NCI-H146 treated with DMSO at 0.1 percent for 48 hours (cell line): ENCODE data around the gene CNTNAP2.
"Not testable (repeated sequence)": the region's sequence is repeated elsewhere in the genome, so short reads cannot be mapped to it uniquely, and the experiment has no call there.

Experiments
- DNase-seq: peaks from one replicate; lab custom pipeline; 2025; ENCODE audit not compliant: unreplicated experiment; lab: John Stamatoyannopoulos, UW

The CNTNAP2 gene

GRCh38 chr7:148042935-148043631 lies 1926.5 kb downstream of the CNTNAP2 start:
- peak; percentile 96 for DNase-seq

- peak; percentile 61 for DNase-seq
These were observed 1927.6 kb downstream of the CNTNAP2 start for GRCh38 chr7:148044173-148044572.

GRCh38 chr7:148045521-148045920 lies 1928.9 kb downstream of the CNTNAP2 start:
- DNase-seq: peak; percentile 94

DNA sequence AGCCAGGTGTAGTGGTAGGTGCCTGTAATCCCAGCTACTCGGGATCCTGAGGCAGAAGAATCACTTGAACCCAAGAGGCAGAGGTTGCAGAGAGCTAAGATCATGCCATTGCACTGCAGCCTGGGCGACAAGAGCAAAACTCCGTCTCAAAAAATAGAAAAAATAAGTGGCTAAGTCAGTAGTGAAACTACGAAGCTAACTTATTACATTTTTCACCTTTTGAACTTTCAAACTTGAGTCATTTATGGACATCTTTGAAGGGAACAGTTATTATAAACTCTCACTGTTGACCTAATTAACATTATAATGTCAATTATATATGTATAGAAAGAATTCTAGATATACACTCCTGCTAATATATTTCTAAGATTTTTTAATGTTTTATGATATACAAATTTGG lies 1932.5 kb downstream of the CNTNAP2 start:
- DNase-seq: no peak

DNA sequence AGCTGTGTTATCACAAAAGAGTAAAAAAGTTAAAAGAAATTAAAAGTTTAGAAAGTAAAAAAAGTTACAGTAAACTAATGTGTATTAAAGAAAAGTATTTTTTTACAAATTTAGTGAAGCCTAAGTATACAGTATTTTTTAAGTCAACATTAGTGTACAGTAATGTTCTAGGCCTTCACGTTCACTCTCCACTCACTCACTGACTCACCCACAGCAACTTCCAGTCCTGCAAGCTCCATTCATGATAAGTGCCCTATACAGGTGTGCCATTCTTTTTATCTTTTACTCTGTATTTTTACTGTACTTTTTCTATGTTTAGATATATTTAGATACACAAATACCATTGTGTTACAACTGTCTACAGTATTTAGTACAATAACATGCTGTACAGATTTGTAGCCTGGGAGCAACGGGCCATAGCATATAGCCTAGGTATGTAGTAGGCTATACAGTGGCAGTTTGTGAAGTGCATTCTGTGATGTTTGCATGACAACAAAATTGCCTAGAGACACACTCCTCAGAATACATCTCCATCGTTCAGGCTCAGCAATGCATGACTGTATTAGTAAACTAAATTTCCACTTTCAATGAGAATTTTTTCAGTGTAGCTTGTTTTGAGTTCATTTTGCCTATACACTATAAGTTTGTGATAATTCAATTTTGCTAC lies 1934.0 kb downstream of the CNTNAP2 start:
- no peak for DNase-seq

- no peak for DNase-seq
These were observed 1939.8 kb downstream of the CNTNAP2 start for GRCh38 chr7:148056406-148056805.

DNA sequence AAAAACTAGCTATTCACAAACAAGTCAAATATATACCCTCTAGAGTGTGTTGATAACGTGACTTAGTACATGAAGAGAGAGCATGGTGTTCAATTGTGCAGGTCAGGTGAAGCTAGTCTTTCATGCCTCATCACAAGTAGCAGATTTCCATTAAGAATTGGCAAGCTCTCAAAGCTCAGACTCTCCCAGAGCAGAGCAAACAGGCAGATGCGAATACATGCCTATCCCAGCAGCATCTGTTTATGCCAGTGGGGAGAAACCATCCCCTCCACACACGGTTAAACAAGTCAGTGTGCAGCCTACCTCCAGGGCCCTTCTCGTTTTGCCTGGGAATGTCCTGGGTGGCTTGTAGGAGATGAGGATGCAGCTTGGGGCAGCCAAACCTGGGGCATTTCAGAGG lies 1941.5 kb downstream of the CNTNAP2 start:
- DNase-seq: peak; percentile 3

- no peak for DNase-seq
These were observed 1942.2 kb downstream of the CNTNAP2 start for GRCh38 chr7:148058753-148059152.

DNA sequence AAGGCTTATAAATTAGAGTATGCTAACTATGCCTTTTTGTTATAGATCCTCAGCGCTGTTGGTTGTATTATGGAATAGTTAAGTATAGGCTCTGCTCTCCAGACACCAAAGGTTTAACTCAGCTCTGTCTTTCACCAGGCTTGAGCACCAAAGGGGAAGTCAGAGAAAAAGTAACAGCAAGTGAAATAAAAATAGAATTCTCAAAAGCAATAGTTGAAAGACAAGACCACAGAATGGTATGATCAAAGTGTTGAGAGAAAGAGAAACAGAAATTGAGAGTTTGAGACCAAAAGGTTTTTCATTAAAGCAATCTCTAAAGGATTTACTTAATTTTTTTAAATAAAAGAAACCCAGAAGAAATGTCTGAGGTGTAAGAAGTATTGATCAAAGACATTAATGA lies 1944.1 kb downstream of the CNTNAP2 start:
- no peak for DNase-seq

DNA sequence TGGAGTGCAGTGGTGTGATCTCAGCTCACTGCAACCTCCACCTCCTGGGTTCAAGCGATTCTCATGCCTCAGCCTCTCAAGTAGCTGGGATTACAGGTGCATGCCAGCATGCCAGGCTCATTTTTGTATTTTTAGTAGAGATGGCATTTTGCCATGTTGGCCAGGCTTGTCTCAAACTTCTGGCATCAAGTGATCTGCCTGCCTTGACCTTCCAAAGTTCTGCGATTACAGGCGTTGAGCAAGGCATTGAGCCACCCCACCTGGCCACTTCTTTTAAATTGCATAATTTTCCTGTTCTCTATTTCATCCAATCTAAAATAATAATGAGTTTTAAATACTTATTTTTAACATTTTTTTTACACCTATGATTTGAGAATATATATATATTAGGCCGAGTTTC lies 1961.5 kb downstream of the CNTNAP2 start:
- not testable (repeated sequence) for DNase-seq

DNA sequence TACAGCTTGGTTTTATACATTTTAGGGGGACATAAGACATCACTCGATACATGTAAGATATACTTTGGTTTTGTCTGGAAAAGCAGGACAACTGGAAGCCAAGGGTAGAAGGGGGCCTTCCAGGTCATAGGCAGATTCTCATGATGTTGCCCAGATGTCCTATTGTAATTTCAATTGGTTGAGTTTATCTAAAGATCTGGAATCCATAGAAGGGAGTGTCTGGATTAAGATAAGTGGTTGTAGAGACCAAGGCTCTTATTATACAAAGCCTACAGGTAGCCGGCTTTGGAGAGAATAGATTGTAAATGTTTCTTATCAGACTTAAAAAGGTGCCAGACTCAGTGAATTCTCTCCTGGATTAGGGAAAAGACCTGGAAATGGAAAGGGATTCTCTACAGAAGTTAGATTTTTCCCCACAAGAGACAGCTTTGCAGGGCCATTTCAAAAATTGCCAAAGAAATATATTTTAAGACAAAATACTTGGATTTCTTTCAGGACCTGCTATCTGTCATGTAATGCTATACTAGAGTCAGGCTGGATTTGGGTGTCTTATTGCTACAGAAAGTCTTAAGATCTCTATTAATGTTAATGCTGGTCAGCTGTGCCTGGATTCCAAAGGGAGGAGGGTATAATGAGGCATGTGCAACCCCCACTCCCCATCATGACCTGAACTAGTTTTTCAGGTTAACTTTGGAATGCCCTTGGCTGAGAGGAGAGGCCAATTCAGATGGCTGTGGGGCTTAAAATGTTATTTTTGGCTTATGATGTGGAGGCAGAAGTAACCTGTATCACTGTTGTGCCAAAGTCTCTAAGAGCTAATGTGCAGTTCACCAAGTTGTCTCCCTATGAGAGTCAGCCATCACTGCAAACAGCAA lies 1962.8 kb downstream of the CNTNAP2 start:
- no peak for DNase-seq

- DNase-seq: no peak
These were observed 1966.8 kb downstream of the CNTNAP2 start for GRCh38 chr7:148083448-148083847.

DNA sequence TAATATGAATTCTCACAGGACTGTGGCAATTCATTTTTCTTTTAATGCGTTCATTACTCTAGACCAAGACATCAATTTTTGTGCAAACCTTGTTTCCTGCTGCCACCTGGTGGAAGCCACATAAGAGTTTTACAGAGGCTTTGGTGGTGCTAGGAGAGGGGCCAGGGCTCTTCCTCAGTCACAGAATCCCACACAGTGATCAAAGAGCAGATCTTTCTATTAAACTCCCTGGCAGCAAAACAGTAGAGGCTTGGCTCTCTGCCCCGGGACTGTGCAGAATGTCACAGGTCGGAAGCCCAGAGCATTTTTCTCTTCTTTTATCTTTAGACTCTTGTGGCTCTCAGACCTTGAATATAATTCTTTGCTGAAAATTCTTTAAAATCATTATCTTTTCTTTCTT lies 1967.5 kb downstream of the CNTNAP2 start:
- peak; percentile 62 for DNase-seq

- DNase-seq: no peak
These were observed 1975.3 kb downstream of the CNTNAP2 start for GRCh38 chr7:148091882-148092281.

- no peak for DNase-seq
These were observed 1977.0 kb downstream of the CNTNAP2 start for GRCh38 chr7:148093375-148094166.

GRCh38 chr7:148095066-148095465 lies 1978.5 kb downstream of the CNTNAP2 start:
- DNase-seq: no peak

- DNase-seq: no peak
These were observed 1987.6 kb downstream of the CNTNAP2 start for GRCh38 chr7:148104136-148104716.

GRCh38 chr7:148104924-148105323 lies 1988.3 kb downstream of the CNTNAP2 start:
- DNase-seq: no peak

GRCh38 chr7:148105853-148106252 lies 1989.3 kb downstream of the CNTNAP2 start:
- no peak for DNase-seq

- DNase-seq: peak; percentile 24
These were observed 1991.0 kb downstream of the CNTNAP2 start for GRCh38 chr7:148107443-148108127.
